Stimulated activated naive CD4-positive, alpha-beta T cell treated with Interleukin-2 at 50 U/mL for 16 hours (primary cell): Measurements from ENCODE around the gene GNB1.
"Not testable (repeated sequence)": the region's sequence is repeated elsewhere in the genome, so short reads cannot be mapped to it uniquely, and the experiment has no call there.

Experiments
- DNase-seq: peaks from one replicate; lab custom pipeline; 2025; lab: John Stamatoyannopoulos, UW

The GNB1 gene

DNA sequence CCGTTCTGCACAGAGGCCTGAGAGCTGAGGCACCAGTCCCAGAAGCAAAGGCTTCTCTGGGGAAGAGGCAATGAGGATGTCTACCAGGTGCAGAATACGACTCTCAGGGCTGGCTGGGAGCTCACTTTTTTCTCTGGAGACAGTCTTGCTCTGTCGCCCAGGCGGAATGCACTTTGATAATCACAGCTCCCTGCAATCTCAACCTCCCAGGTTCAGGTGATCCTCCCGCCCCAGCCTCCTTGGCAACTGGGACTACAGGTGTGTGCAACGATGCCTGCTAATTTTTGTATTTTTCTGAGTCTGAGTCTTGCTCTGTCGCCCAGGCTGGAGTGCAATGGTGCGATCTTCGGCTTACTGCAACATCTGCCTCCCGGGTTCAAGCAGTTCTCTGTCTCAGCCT is 130.2 kb downstream of the GNB1 start:
- no peak for DNase-seq

DNA sequence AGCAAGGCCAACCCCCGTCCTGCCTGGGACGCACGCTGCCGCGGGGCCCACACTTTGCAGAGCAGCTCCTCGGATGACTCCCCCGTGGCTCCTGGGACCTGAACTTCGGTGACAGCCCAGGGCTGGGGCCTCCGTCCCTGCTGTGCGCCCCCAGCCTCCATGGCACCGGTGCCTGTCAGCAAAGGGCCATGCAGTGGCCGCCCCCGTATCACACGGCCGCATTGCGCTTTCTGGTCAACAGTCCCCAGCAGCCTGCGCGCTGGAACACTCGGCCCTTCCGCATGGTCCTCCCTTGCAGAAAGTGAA is 130.6 kb downstream of the GNB1 start:
- no peak for DNase-seq

DNA sequence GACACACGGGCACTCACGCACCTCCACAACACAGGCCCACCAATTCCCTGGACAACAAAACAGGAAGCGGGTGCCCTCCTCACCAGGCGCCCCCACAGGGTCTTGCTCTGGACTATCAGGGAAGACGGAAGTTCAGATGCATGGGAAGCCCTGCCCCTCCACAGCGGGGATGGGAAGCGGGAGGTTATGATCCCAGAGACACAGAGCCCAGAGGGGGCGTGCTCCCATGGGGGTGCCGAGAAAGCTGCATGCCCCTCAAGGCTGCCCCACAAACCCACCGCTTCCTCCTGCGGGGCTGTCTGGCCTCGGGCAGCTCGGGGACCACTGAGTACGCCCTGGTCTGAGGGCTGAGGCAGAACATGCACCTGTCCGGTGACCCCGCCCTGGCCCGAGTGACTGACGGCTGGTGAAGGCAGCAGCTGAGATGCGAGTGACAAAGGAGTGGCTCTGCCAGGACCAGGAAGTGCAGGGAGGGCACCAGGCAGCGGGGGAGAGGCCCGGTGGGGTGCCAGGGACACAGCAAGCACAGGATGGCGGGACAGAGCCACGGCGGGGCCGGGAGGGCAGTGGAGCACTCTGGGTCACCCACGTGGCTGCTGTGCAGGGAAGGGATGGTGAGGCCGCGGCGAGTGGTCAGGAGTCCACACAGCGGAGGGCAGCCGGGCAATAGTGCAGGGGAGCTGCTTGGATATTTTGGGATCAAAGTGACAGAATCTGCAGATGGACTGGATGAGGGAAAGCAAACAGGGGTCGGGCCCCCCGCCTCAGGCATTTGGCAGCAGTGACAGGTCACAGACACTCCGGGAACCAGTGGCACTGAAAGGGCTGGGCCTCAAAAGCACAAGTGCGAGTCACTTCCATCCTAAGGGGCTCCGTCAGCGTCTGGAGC is 131.2 kb downstream of the GNB1 start:
- no peak for DNase-seq

DNA sequence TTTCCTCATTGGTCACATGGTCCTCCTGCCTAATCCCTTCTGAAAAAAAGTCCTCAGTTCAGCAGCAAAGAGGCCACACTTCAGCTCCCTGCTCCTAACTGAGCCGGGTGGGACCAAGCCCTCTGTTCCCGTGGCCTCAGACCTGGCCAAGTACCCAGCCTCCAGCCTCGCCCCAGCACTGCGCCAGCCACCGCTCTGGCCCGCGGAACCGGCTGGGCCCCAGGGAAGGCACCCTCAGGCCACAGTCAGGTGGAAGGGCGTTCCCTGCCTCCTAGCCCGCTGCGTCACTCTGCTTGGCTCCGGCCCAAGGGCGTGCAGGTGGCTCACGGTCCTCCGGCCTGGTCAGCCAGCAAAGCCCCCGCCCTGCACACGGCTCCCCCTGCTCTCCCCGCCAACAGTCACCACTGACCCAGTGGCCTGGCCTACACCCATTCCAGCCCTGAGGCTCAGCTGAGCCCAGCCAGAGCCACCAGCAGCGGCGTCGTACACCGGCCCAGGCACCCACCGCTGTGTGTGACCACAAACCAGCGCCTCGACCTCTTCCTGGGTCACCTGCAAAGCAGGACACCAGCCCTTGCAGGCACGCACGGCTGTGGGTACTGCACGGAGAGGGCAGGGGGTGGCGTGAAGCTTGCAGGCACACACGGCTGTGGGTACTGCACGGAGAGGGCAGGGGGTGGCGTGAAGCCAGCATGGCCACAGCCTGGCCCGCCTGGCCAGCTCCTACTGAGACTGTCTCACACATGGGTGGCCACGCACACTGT is 132.0 kb downstream of the GNB1 start:
- no peak for DNase-seq

DNA sequence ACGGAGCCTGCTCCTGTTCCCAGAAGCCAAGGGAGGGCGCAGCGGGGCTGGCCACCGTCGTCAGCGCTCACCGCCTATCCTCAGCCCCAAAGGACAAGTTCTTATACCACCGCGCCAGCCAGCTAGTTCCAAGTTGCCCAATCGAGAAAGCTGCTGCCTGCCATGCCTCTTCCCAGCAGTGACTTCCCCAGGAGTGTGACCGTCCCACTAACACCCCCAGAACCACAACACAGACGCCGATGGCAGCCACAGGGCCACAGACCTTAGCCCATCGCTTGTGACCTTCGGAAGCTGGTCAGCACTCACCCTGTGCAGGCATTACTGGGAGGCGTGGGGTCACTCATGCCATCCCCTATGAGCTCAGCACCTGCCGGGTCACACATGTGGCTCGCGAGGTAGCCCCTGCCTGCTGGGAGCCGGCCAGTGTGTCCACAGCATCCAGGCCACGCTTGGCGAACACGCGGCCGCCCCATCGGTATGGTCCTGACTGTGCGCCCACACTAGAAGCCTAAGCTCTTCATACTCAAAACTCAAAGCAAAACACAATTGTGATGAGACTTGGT is 132.7 kb downstream of the GNB1 start:
- DNase-seq = no peak

DNA sequence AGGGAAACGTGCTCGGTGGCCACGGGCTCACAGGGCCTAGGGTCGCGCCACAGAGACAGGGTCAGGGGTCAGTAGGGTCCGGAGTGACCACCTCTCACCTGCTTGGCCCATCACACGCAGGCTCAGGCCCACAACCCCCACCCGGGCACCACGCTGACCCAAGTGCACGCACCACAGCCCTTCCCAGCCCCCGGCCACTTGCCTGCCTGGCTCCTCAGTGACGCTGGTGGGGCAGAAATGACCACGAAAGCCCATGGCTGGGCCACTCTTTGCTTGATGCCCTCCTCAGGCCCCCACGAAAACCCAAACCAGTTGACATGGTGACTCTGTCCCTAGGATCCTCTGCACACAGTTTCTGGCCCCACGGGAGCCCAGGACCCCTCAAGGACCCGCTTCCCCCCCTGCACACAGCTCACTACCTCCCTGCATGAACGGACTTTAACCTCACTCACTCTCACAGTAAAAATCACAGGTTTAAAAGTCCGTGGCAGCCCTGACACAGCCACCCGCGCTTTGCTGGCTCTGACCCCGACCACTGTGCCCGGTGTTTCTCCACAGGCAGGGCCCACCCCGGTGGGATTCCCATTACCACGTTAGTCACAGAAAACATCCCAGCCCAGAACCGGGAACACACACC is 133.3 kb downstream of the GNB1 start:
- DNase-seq = no peak

DNA sequence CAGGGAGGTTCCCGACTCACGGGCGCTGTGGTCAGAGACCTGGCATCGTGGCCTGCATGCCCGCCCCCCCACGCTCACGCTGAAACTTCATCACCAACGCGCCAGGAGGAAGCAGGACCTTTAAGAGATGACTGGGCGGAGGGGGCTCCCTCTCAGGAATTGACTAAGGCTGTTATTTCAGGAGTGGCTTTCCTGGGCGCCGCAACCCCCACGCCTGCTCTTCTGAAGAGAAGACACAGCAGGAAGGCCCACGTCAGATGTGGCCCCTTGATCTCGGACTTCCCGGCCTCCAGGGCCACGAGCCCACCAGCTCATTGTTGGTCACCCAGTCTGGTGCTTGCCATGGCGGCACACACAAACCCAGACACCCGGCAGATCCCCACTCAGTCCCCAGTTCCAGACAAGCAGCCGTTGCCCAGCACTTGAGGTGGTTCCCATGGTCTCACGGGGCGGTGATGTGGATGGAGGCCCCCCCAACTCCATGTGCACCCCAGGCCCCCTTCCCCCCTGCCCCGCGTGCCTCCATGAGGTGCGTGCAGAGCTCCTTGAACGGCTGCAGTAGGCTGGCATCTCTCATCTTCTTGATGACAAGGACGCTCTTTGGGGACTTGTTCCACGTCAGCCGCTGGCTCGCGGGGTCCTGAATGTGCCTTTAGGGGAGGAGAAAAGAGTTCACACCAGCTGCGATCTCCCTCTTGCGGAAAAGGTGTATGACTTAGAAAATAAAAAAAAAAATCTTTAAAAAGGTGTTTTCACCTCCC is 134.0 kb downstream of the GNB1 start:
- DNase-seq = no peak

DNA sequence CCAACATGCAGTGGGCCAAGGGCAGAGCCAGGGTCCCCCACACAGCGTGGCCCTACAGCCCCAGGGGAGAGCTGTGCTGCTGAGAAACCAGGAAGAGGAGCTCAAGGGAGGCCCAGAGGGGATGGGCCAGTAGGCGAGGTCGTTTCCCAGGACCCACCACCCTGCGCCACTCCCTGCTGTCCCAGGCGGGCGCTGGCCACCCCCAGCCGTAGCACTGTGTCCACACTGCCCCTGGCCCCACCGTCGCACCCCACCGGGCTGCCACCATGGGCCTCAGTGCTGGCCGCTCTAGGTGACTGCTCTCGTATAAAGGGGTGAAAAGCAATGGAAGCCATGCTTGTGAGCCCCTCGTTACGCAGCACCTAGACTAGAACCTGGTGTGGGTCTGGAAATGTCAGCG is 135.0 kb downstream of the GNB1 start:
- no peak for DNase-seq

DNA sequence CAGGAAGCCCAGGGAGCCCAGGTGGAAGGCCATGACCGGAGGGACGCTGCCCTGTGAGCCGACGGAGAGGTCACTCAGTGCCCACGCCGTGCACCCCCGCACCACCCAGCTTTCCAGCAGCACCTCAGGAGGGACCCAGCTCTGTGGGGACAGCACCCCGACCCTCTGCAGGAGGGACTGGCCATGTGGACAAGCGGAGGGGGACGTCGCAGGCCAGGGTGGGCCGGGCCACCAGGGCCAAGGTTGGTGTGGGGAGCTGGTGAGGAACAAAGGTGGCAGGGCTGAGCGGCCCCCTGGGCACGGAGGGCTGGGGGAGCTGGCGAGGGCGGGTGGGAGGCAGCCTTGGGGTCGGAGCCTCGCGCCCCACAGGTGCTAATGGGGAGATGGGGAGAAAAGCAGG is 135.5 kb downstream of the GNB1 start:
- no peak for DNase-seq

DNA sequence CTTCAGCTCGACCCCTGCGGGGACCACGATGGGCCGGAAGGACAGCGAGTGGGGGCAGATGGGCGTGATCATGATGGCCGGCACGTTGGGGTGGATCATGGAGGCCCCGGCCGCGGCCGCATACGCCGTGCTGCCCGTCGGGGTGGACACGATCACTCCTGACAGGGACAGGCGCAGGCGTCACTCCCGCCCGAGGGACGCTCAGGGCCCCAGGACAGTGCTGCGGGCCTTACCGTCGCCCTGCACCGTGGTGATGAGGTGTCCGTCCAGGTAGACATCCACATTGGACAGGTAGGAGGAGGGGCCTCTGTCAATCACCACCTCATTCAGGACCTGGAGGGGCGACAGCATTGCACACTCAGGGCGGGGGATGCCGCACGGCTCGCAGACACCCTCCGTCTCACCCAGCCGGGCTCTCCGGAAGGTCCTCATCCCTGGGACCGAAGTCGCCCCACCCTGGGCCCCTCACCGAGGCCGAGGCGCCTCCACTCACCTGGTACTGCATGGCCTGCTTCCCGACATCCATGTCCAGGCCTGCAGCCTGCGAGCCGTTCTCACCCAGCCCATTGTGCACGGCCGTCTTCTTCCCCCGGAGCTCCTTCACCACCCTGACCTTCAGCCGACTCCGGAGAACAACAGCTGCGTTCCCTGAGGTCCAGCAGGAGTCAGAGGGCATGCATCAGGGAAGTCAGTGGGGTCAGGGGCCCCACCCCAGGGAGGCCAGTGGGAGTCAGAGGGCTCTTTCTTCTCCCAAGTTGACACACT is 136.7 kb downstream of the GNB1 start:
- no peak for DNase-seq

DNA sequence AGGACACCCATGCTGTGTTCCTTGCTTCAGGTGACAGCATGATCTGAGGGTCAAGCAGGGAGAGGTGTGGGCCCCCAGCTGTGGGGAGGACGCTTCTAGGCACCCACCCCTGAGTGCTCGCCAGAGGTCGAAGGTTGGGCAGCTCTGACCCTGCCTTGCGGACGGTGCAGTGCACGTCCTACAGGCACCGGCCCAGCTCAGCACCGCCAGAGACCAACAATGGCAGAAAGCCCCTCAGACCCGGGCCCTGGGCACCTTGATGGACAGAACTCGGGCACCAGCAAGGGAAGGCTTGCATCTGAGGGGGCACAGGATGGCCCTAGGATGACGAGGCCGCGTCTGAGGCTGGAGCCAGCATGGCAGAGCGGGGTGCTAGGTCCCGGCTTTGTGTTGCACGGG is 137.3 kb downstream of the GNB1 start:
- DNase-seq = no peak

DNA sequence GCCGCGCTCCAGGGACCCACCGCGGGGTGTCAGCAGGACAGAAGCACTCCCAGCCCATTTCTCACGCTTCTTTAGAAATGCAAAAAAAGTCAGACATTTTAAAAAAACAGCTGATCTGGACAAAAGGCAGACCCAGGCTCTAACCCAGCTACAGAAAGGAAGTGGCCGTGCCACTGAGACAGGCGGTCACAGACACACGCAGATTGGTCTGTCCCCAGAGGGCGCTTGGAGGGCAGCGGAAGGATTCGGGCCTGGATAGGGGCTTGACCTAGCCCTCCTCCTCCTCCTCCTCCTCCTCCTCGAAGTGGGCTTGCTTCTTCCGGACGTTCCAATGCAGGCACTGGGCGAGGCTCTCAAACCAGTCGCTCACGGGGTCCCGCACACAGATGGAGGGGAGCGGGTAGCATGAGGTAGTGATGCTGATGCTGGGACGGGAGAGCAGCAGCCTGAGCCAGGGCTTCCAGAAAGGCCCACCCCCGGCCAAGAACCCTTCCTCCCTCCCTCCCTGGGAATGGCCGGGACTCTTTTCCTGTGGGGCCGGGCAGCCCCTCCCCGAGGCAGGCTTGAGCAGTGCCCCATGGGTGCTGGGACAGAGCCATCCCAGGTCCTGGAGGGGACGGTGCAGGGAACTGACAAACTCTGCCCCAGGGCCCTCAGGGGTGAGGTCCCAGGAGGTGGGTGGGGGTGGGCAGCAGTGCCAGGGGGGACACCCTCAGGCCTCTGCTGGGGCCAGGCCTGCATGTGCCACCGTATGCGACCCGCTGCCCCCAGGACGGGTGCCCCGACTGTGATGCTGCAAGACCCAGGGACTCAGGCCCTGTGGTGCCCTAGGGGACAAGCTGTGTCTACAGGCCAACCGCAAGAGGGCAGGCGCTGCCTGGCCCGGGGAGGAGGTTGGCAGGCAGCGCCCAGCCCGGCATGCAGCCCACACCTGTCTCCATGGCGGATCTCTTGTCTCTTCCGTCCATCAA is 138.0 kb downstream of the GNB1 start:
- no peak for DNase-seq

DNA sequence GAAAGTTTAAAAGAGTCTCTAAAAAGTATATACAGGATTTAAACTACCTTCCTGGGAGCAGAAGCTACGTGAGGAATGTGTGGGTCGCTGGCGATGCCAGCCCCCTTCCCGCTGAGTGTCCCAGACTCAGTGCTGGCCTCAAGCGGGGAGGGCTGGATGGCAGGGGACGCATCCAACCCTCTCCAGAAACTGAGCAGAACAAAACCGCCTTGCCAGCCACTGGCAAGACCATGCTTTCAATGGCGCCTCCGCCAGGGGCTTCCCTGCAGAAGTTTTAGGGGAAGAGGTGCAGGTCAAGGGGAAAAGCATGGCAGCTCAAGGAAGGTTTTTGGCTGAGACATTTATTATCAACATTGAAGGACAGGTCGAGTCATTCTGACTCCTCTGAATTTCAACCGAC is 138.7 kb downstream of the GNB1 start:
- no peak for DNase-seq

DNA sequence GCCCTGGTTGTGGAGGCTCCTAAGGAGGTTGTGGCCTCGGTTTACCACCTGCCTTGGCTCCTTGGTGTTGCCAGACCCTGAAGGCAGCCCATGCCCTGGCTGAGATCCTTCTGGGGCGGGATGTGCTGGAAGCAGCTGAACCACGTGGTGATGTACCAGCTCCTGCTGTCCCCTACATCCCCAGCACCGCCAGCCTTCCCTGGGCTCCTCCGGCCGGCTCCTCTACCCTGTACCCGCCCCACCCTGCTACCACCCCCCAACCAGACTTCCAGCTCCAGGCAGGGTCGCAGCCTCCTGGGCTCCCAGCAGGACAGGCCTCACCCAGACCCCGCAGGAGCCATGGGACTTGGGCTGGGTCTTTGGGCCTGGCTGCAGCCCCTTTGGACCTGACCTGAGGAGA is 140.9 kb downstream of the GNB1 start:
- DNase-seq = not testable (repeated sequence)

DNA sequence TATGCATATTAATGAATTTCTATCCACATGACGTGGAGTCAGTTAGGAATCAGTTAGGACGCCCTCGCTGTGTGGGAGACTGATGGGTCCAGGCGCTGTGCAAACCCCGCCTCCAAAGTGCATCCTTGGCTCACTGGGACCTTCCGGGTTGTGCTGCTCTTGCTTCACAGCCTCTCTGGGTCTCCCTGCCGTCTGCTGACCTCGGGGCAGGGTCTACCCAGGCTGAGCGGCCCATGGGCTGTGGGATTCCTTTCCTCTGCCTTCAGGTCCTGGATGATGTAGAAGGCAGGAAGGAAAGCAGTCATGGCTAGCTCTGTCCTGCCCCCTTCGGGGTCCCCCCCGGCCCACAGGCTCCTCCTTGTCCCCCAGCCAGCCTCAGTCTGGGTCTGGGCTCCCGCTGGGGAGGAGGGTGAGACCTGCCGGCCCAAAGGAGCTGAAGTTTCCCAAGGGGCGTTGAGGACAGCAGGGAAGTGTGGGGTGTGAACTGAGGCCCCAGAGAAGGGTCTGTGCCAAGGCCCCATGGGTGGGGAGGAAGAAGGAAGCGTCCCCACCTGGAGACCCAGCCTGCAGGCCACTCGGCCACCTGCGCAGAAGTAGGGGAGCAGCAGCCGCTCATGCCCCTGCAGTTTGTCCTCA is 142.1 kb downstream of the GNB1 start:
- DNase-seq = no peak

DNA sequence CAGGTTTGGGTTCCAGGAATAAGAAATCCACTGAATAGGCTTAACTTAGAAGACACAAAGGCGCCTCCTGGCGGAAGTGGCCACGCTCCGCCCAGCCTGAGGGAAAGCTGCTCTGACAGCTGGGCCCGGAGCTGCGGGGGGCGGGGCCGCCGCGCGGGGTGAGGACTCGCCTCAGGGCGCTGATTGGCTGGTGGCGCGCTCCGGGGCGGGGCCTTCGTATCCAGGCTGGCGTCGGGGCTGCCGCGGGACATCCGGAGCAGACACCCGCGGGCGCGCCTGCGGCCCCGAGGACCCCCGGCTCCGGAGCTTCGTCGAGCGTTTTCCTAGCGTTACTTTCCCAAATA is 144.3 kb downstream of the GNB1 start:
- DNase-seq = not testable (repeated sequence)

DNA sequence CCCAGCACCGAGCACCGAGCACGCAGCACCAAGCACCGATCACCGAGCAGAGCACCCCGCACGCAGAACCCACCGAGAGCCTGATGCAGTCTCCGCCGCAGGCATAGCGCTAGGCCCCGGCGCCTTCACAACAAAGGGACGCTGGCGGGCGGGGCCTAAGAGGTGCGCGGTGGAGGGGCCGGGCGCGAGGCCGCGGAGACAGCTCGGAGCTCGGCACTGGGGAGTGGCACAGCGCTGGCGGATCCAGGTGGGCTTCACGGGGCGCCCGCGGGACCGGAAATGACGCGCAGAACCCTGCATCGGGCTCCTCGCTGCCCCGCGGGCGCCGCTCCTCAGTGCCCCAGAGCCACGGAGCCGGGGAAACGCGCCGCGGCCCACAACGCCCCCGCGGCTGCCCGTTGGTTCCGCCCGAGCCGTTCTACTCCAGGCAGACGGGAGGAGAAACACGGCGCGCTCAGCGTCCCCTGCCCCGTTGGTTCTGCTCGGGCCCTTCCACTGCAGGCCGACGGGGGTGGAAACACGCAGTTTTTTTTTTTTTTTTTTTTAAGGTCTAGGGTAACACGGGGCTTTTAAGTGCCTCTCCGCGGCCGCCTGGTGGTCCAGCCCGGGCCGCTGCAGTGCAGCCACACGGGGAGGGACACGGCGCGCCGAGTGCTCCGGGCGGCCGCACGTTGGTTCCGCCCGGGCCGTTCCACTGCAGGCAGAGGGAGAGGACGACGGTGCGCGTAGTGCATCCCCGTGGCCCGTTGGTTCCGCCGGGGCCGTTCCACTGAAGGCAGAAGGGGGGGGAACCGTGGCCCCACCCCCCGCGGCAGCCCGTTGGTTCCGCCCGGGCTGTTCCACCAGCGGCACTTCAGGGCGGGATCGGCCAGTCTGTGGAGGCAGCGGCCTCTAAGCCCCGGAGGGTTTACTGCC is 145.0 kb downstream of the GNB1 start:
- peak; percentile 94 for DNase-seq

DNA sequence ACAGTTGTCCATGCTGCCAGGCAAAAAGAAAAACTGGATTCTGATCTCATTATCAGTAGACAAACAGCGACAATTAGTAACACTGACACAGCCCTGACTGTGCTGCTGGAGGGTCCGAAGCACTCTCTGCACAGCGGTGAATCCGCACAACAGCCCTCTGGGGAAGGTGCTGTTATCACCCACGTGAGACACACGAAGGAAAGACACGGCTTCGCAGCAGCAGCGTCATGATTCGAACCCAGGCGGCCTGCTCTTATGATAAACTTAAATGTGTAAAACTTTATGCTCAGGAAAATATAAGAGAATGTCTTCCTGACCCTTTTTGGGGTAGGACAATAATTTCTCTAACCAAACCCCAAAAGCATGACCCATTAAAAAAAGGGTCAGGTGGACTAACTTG is 148.4 kb downstream of the GNB1 start:
- DNase-seq = not testable (repeated sequence)

DNA sequence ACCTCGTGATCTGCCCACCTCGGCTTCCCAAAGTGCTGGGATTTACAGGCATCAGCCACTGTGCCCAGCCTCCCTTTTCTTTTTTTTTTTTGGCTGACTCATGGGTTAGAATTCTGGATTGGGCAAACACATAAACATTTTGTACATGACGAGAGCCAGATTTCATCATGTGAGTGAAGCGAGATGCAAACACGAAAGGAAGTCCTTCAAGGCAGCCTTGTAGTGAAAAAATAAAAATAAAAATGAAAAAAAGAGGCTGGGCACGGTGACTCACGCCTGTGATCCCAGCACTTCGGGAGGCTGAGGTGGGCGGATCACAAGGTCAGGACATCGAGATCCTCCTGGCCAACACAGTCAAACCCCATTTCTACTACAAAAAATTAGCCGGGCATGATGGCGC is 149.9 kb downstream of the GNB1 start:
- DNase-seq = not testable (repeated sequence)
